Measurements from ENCODE around the gene SMG7. TPM values are rescaled to one million over a fixed set of nuclear protein-coding genes. Genes with fewer than 3 reads are reported as not detected.

Gene SMG7
- total and polyA plus RNA-seq, 2 donors (not counting 3 experiments of a cell fraction or from before 2014, with no cell fraction given), result 25.4 to 47.1 TPM

DNA sequence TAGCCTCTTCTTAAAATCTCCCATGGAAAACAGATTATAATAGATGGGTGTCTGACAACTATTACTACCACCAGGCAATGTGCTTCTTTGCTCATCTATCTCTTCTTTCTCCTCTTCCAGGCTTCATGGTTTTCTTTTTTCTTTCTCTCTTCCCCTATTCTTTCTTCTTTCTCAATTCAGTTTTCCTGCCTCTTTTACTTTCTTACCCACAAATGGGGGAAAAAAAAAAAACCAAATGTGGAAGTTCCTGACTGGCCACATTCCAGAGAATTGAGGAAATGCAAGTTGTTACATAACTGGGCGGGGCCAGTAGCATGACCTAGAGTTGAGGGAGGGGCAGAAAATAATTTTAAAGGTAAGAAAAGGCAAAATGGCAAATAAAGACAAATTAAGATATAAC lies 10.9 kb upstream of the SMG7 start:
- Histone ChIP-seq H3K9me1 (replicated peaks; ENCODE audit: control insufficient read depth, extremely low read depth, insufficient read depth, low read length) (no peaks in the 10 kb centered on the region), H3K36me3 (ENCODE audit: control insufficient read depth in 2 of 2, extremely low read depth in 1 of 2, insufficient read depth in 2 of 2, low read length in 2 of 2) (no peaks in the 10 kb centered on the region), H3K4me1 (ENCODE audit: control insufficient read depth, extremely low read depth, insufficient read depth, low read length) (no peaks in the 10 kb centered on the region), H3K27ac (ENCODE audit: insufficient read depth, low read depth, low read length) (no peak overlapping the region), H4K20me1 (replicated peaks; ENCODE audit: control insufficient read depth, extremely low read depth, insufficient read depth, low read length) (no peaks in the 10 kb centered on the region), H3K9ac (replicated peaks; ENCODE audit: extremely low read depth, insufficient read depth, low read length) (no peak overlapping the region), H3K79me2 (ENCODE audit: control insufficient read depth, insufficient read depth, low read length) (no peaks in the 10 kb centered on the region), H3K9me3 (replicated peaks; ENCODE audit: control insufficient read depth, insufficient read depth, low read length) (no peaks in the 10 kb centered on the region), H3K4me3 (replicated peaks in 1 of 3; ENCODE audit: insufficient read depth in 1 of 3, low read depth in 1 of 3, low read length in 3 of 3) (no peak overlapping the region), H2AFZ (ENCODE audit: low read depth, low read length) (no peak overlapping the region), H3K27me3 (ENCODE audit: control insufficient read depth in 2 of 2, insufficient read depth in 2 of 2, low read length in 2 of 2) (peaks cover 4 to 5% of the 10 kb centered on the region in 2 experiments), H3K4me2 (ENCODE audit: insufficient read depth, low read length) (no peak overlapping the region)
- no peak for TF ChIP-seq POLR2AphosphoS5 (IDR thresholded peaks at IDR 0.05; ENCODE audit: insufficient read depth, low read depth, low read length)
- TF ChIP-seq MYC (IDR thresholded peaks at IDR 0.05; ENCODE audit: low read depth, low read length), result no peak
- TF ChIP-seq MAX (IDR thresholded peaks at IDR 0.05; ENCODE audit: insufficient read depth, insufficient read length), result no peak
- no peak for TF ChIP-seq EZH2 (IDR thresholded peaks at IDR 0.05; ENCODE audit: borderline replicate concordance, low read depth, low read length, severe bottlenecking)
- no peak for TF ChIP-seq POLR2A (IDR thresholded peaks at IDR 0.05; ENCODE audit: low read depth, low read length)
- no peak for TF ChIP-seq JUN (IDR thresholded peaks at IDR 0.05; ENCODE audit: borderline replicate concordance, insufficient read depth, insufficient read length, low read depth)
- TF ChIP-seq FOS (IDR thresholded peaks at IDR 0.05; ENCODE audit: borderline replicate concordance, insufficient read depth, low read length), result no peak
- TF ChIP-seq CTCF (IDR thresholded peaks at IDR 0.05; ENCODE audit: extremely low read depth in 1 of 2, insufficient read depth in 1 of 2, low read depth in 1 of 2, low read length in 2 of 2), result no peak
- TF ChIP-seq GATA2 (IDR thresholded peaks at IDR 0.05; ENCODE audit: insufficient read depth, insufficient read length, low read depth, low read length), result no peak
- intact Hi-C loops (cut with micrococcal nuclease) (no loop called here), dilution Hi-C loops (cut with MboI; ENCODE audit: extremely low pct_ligation_motif_present, low sequenced_read_pairs) (no loop called here)
- no peak for FAIRE-seq
- ChIA-PET POLR2A (no interaction called here), CTCF (no interaction called here)
- no peak for DNase-seq (ENCODE audit: low read depth, low spot score)
- BruUV-seq (replicated peaks), result no TSS peak
